Measurements from ENCODE around the gene TOR1A. TPM values are rescaled to one million over a fixed set of nuclear protein-coding genes. Genes with fewer than 3 reads are reported as not detected.

TOR1A gene
- total RNA-seq, 1 experiment from 2014 or later: 36.3 TPM

GRCh38 chr9:129868872-129869486, 45.0 kb upstream of the TOR1A start:
- H3K27me3 Mint-ChIP-seq (ENCODE audit: unreplicated experiment): no peaks in the 10 kb centered on the region
- intact Hi-C loops (cut with micrococcal nuclease; ENCODE audit: unreplicated experiment): no loop called here
- BruUV-seq (replicated peaks): no TSS peak
- DNase-seq: no peak
- no peak for TF ChIP-seq CTCF (IDR thresholded peaks at IDR 0.05; ENCODE audit: unreplicated experiment)
- peaks cover 3% of the 10 kb centered on the region for H3K36me3 Mint-ChIP-seq (ENCODE audit: insufficient read depth, unreplicated experiment)
- CTCF ChIA-PET: no interaction called here
- no peaks in the 10 kb centered on the region for H3K9me3 Mint-ChIP-seq (ENCODE audit: low read depth, unreplicated experiment)
- H3K27ac Mint-ChIP-seq (ENCODE audit: unreplicated experiment): no peak overlapping the region
- H3K4me1 Mint-ChIP-seq (ENCODE audit: low read depth, unreplicated experiment): no peaks in the 10 kb centered on the region
- H3K4me3 Mint-ChIP-seq (ENCODE audit: low read depth, unreplicated experiment): no peak overlapping the region

- Mint-ChIP-seq H3K4me1 (ENCODE audit: low read depth, unreplicated experiment) (no peaks in the 10 kb centered on the region), H3K9me3 (ENCODE audit: low read depth, unreplicated experiment) (no peaks in the 10 kb centered on the region), H3K27me3 (ENCODE audit: unreplicated experiment) (no peaks in the 10 kb centered on the region), H3K4me3 (ENCODE audit: low read depth, unreplicated experiment) (no peak overlapping the region), H3K36me3 (ENCODE audit: insufficient read depth, unreplicated experiment) (peaks cover 8% of the 10 kb centered on the region), H3K27ac (ENCODE audit: unreplicated experiment) (no peak overlapping the region)
- DNase-seq: no peak
- BruUV-seq (replicated peaks): no TSS peak
- no peak for TF ChIP-seq CTCF (IDR thresholded peaks at IDR 0.05; ENCODE audit: unreplicated experiment)
- CTCF ChIA-PET: no interaction called here
- intact Hi-C loops (cut with micrococcal nuclease; ENCODE audit: unreplicated experiment): no loop called here
Observed at GRCh38 chr9:129868023-129868871, 44.3 kb upstream of the TOR1A start.

- peaks cover 8% of the 10 kb centered on the region for H3K36me3 Mint-ChIP-seq (ENCODE audit: insufficient read depth, unreplicated experiment)
- no peak for TF ChIP-seq CTCF (IDR thresholded peaks at IDR 0.05; ENCODE audit: unreplicated experiment)
- intact Hi-C loops (cut with micrococcal nuclease; ENCODE audit: unreplicated experiment): no loop called here
- no peak for DNase-seq
- no peaks in the 10 kb centered on the region for H3K9me3 Mint-ChIP-seq (ENCODE audit: low read depth, unreplicated experiment)
- no peaks in the 10 kb centered on the region for H3K27me3 Mint-ChIP-seq (ENCODE audit: unreplicated experiment)
- no peak overlapping the region for H3K27ac Mint-ChIP-seq (ENCODE audit: unreplicated experiment)
- CTCF ChIA-PET: no interaction called here
- BruUV-seq (replicated peaks): no TSS peak
- no peak overlapping the region for H3K4me3 Mint-ChIP-seq (ENCODE audit: low read depth, unreplicated experiment)
- no peaks in the 10 kb centered on the region for H3K4me1 Mint-ChIP-seq (ENCODE audit: low read depth, unreplicated experiment)
Observed at GRCh38 chr9:129867136-129868022, 43.4 kb upstream of the TOR1A start.

GRCh38 chr9:129866394-129867135, 42.6 kb upstream of the TOR1A start:
- CTCF ChIA-PET: no interaction called here
- Mint-ChIP-seq H3K9me3 (ENCODE audit: low read depth, unreplicated experiment) (no peaks in the 10 kb centered on the region), H3K27ac (ENCODE audit: unreplicated experiment) (no peak overlapping the region), H3K36me3 (ENCODE audit: insufficient read depth, unreplicated experiment) (peaks cover 8% of the 10 kb centered on the region), H3K4me3 (ENCODE audit: low read depth, unreplicated experiment) (no peak overlapping the region), H3K4me1 (ENCODE audit: low read depth, unreplicated experiment) (no peaks in the 10 kb centered on the region), H3K27me3 (ENCODE audit: unreplicated experiment) (no peaks in the 10 kb centered on the region)
- BruUV-seq (replicated peaks): no TSS peak
- no peak for DNase-seq
- no peak for TF ChIP-seq CTCF (IDR thresholded peaks at IDR 0.05; ENCODE audit: unreplicated experiment)
- intact Hi-C loops (cut with micrococcal nuclease; ENCODE audit: unreplicated experiment): no loop called here

All from Calu3 (cell line).